ENCODE measurements around the gene RNASEH2B.

Gene RNASEH2B

GRCh38 chr13:50942630-50943311 lies 33.2 kb downstream of the RNASEH2B start:
- no peak for DNase-seq

GRCh38 chr13:50945669-50946068 lies 36.1 kb downstream of the RNASEH2B start:
- DNase-seq: no peak

GRCh38 chr13:50948601-50949000 lies 39.0 kb downstream of the RNASEH2B start:
- DNase-seq: no peak

DNA sequence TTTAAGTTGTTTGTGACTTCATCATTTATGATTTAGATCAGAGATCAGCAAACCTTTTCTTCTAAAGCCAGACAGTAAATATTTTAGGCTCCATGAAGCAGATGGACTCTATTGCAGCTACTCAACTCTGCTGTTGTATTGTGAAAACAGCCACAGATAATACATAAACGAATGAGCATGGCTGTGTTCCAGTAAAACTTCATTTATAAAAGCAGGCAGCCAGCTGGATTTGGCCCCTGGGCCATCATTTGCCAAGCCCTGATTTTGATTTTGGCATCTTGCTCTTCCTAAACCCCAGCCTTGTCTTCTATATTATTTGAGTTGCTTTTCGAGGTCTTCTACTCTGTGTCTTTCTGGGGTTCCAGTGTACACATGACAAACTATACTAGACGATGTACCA lies 41.3 kb downstream of the RNASEH2B start:
- DNase-seq: no peak

GRCh38 chr13:50951366-50951765 lies 41.8 kb downstream of the RNASEH2B start:
- no peak for DNase-seq

GRCh38 chr13:50955241-50955640 lies 45.6 kb downstream of the RNASEH2B start:
- DNase-seq: no peak

DNA sequence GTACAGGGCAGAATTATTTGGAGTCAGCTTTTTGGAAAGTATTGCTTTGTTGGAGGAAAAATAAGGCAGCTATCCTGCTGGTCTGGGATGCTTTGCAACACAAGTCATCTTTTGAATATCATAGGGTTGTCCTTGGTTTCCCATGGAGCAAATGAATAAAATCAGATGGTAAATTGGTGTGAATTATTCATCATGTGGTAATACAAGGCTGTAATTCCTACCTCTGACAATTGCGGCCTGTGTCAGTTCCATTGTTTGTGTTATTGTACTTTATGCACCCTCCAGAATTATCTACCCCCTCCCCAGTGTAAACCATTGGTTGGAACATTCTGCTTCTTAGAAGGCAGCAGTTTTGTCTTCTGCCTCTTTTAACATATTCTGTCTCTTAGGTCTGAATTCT lies 46.2 kb downstream of the RNASEH2B start:
- DNase-seq: no peak

GRCh38 chr13:50957620-50958019 lies 48.0 kb downstream of the RNASEH2B start:
- no peak for DNase-seq

DNA sequence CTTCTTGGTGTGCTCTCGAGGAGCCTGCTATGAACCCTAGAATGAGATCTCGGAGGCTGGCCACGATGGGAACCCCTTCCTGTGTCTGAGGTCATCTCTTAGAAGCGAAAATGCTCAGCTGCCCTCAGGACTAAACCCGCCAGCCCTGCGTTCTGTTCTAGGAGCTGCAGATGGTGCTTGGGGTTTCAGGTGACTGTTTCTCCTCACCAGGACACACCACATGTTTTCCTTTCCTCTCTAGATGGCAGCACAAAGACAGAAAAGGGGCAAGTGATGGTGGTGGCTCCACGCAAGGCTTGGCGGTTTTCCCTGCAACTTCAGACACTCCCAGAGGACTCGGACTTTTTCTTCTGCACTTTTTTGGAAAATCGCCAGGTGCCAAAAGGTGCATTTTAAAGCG lies 60.1 kb downstream of the RNASEH2B start:
- DNase-seq: no peak

GRCh38 chr13:50970956-50971355 lies 61.4 kb downstream of the RNASEH2B start:
- no peak for DNase-seq

DNA sequence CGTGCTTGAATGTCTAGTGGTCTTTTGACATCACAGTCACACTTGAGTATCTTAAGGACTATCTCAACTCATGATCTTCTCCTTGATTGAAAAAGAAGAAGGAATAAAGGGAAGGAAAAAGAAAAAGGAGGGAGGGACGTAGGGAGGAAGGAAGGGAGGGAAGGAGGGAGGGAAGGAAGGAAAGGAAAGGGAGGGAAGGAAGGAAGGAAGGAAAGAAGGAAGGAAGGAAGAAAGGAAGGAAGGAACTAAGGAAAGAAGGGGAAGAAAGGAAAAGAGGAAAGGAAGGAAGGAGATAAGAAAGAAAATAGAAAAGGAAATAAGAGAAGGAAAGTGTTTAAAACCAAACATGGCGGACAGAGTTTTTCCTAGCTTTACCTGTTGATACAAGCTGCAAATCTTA lies 64.7 kb downstream of the RNASEH2B start:
- DNase-seq: no peak

- DNase-seq: no peak
These were observed 69.6 kb downstream of the RNASEH2B start for GRCh38 chr13:50979187-50979586.

DNA sequence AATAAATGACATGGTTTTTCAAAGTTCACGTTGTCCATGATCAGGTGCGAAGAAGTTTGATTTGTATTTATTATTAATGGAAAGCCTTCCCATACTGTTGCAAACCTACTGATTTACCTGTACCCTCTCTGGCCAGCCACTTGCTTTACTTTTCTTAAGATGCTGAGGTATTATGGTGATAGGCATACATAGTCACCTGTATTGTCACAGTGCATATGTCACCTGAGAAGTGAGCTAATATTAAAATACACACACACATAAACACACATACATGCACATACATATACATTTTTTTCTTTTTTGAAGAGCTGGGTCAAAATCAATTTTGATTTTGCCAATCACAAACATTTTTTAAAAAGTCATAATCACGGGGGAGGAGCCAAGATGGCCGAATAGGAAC lies 72.1 kb downstream of the RNASEH2B start:
- no peak for DNase-seq

DNA sequence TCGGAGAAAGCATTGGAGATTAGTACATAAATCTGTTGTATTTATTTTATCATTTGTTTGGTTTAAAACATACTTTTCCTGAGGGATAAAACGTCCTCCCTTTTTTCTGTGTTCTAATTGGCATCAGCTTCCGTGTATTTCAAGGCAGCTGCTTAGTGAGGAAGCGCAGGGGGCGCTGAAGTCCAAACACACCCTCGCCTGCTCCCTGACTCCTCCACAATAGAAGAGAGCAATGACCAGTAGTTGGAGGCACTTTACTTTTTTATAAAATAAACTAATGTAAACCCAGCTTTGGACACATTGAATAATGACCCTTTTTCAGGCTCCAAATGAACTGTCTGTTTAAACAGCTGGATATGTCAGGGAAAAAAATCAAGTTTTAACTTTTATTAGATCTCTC lies 79.9 kb downstream of the RNASEH2B start:
- DNase-seq: no peak

- DNase-seq: no peak
These were observed 80.7 kb downstream of the RNASEH2B start for GRCh38 chr13:50990065-50990817.

DNA sequence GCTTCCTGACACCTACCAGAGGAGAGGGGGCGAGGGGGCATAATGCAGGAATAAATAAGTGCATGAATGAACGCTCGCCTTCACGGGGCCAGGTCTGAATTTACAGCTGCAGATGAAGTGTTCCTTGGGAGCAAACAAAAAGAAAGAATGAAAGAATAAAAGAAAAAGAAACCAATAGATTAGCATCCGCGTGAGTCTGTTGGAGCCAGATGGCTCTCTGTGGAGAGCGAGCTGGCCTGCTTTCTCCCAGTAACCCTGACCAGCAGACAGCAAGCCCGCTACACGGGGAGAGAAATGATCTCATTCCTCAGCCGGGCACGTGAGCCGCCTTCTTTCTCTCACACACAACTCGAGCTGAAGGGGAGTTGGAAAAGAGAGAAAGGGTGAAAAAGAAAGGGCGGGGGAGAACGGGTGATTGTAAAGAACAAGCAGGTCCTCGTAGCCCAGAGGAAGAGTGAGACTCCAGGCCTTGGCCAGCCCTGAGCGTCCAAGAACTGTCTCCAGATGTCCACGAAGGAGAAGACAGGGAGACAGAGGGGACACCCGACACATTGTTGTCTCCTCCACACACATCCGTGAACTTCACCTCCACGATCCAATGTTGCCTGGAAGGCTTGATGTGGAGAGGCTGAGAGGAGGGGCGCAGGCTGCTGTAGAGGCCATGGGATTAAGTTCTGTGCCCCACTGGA lies 81.4 kb downstream of the RNASEH2B start:
- DNase-seq: no peak

DNA sequence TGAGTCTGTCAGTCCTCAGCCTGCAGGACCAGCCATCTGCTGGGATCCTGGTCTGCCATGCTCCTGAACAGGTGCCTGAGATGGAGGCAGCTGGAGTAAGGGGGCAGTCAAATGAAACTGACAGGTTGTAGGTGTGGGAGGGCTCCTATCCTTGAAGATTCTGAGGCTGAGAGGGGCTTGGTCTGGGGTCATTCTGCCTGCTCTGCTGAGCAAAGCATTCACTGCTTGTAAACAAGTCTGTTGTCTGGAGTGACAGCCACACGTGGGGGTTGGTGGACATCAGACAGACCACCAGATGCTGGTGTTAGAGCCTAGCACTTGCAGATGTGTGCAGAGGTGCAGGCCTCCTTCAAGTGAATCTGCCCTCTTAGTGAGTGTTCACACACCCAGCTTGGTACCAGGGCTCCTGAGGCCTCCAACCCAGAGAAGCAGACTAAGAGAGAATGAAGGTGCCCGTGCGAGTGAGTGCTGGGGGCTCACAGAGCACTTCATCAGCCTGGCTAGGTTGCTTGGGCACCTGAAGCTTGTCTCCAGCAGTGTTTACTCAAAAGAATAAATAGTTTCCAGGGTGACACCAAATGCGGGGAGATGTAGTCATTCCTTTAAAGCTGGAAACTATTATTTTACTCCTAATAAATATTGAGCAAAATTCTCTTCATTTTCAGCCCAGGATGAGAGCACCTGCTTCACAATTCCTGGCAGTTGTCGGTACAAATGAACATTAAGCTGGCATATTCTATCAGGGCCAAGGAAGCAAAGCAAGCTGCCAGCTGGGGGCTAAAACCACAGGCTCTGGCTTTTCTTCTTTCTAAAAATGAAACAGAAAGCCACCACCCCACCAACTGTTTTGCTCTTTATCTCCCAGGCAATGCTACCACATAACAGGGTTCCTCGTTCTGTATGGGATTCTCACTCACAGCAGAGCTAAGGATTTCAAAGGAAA lies 82.3 kb downstream of the RNASEH2B start:
- DNase-seq: peak; percentile 64

DNA sequence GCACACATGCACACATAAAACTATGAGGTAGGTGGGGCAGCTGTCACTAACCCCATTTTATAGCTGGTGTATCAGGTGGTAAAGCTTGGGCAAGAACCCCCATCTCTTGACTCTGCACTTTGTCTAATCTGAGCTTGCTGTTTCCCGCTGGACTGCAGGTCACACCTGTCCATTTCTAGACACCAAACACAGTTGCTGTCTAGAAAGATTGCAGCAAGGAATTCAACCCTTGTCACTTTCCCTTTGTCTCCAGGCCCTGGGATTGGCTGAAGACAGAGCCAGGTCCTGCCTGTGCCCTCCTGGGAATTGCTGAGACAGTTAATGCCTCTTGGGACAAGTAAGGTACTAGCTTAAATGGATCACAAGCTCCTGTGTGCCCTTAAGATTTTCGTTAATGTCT lies 83.8 kb downstream of the RNASEH2B start:
- DNase-seq: no peak

- no peak for DNase-seq
These were observed 84.3 kb downstream of the RNASEH2B start for GRCh38 chr13:50993934-50994333.

DNA sequence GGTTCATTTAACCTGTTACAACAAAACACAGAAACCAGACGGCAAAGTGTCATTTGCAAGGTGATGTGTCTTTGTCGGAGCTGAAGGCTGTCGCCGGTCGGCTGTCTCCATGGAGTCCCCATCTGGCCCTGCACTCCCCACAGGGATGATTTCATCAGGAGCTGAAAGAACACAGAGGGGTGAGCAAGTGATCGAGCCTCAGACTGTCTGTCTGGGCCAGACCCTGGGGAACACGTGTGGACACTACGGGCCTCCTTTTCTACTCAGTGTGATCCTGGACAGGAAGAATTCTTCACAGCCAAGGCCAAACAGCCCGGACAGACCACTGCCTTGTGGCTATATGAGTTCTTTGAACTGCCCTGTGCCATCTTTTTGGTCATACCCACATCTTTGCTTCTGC lies 85.1 kb downstream of the RNASEH2B start:
- DNase-seq: no peak

GRCh38 chr13:50995854-50996253 lies 86.3 kb downstream of the RNASEH2B start:
- no peak for DNase-seq

DNA sequence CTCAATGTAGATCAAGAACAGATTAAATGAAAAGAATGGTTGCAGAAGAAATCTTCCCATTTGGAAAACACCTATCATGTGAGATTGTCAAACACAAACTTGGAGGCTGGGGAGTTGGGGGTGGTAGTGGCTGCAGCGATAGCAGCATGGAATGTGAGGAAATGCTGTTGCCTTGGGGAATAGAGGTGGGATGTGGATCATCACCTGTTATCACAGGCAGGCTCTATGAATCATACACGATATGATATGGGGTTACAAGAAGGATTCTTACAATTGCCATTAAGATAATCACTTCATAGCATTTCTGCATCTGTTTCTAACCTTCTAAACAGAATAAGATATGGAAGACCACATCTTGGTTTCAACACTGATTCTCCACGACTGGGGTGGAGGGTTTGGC lies 88.7 kb downstream of the RNASEH2B start:
- no peak for DNase-seq

DNA sequence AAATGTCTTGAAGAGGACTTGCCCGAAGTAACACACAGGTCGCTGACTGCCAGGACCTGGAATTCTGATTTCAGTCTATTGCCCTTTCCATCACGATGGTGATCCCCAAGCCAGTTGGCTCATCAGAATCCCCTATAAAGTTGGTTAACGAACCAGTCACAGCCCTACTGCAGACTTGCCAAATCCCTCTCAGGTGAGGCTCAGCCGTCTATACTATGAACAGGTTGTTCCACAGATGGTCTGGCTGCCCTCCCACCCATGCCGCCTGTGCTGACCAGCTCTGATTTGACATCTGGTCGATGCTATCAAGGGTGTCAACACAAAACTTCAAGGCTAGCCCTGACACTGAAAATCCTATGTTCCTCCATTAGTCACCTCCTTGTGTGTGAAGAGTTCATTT lies 90.0 kb downstream of the RNASEH2B start:
- no peak for DNase-seq

Measured in activated CD4-positive, alpha-beta T cell treated with anti-CD3 and anti-CD28 coated beads, Interleukin-2, Interleukin-6, amounts not matched to agents 100 ng/mL and 50 ng/mL, durations not matched to agents 16 hours and 8 hours (primary cell).